GM19463 (cell line): ENCODE results near the gene CCDC50.

Experiments
- ATAC-seq: cut with Tn5 transposase; IDR thresholded peaks from one replicate; pipeline ENCODE4 v1.9.1; 2021; ENCODE audit warnings: mild to moderate bottlenecking, moderate library complexity; ENCODE audit not compliant: unreplicated experiment

Gene CCDC50

DNA sequence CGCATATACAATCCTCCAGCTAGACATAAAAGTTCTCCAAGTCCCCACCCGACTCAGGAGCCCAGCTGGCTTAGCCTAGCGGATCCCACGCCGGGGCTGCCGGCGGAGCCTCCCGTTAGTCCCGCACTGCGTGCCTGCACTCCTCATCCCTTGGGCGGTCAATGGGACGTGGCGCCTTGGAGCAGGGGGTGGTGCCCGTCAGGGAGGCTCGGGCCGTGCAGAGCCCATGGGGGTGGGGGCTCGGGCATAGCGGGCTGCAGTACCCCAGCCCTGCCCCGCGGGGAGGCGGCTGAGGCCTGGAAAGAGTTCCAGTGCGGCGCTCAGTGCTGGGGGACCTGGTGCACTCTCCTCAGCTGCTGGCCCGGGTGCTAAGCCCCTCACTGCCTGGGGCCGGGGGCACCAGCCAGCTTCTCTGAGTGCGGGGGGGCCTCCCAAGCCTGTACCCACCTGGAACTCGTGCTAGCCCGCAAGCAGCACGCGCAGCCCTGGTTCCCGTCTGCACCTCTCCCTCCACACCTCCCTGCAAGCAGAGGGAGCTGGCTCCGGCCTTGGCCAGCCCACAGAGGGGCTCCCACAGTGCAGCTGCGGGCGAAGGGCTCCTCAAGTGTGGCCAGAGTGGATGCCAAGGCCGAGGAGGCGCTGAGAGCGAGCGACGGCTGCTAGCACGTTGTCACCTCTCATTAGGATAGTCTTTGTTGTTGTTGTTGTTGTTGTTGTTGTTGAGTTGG lies 12.2 kb upstream of the CCDC50 start:
- ATAC-seq: no peak

DNA sequence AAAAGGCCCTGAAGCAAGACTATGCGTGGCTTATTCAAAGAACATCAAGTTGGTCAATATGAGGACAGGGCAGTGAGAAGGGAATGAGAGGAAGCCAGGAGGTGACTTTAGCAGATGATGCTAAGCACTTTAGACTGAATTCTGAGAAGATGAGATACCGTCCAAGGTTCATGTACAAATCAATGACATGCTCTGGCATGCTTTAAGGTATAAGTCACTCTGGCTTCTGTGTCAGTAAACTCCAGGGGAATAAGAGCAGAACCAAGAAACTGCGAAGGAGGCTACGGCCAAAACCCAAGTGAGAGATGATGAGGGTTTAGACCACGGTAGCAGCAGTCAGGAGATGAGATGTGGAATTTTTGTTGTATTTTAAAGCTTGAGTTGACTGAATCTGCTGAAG lies 8.9 kb upstream of the CCDC50 start:
- ATAC-seq: no peak

DNA sequence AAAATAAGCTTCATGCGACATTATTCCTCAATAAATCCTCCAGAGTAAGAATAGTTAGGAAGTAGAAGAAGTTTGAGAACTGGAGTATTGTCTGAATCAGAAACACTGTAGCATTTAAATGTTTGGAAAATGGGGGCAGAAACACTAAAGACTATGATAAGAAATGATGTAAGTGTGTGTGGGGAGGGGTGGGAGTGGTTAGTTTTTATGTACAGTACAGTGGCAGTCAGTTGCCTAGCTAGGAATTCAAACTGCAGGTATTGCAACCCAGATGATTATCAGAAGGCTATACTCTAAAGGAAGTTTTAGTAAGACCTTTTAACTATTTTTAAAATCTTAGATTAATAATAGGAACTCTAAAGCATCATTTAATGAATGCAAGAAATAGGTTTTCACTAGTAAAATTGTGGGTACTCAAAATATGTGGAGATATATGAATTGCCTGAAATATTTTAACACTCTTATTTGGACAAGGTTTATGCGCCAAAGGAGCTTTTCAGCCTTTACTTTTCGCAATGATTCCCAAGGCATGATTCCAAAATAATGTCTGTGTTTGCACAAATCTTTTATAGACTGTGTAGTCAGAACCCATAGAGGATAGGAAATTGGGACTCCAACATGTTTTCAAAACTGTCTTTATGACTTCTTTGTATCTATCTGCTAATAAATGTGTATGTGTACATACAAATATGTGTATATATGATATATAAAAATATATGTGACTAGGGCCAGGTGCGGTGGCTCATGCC lies 8.0 kb upstream of the CCDC50 start:
- no peak for ATAC-seq

DNA sequence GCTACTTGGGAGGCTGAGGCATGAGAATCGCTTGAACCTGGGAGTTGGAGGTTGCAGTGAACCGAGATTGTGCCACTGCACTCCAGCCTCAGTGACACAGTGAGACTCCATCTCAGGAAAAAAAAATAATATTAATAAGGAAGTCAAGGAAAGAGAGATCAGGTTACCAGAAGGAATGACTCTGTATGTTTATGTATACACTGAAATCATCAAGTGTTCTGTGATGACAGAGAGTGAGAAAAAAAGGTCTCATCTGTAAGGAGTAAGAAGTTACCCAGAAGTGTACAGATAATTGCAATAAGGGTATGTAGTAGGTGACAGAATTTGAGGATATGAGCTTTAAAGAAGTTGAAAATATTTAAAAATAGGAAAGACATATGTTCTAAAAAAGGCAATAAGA lies 4.3 kb upstream of the CCDC50 start:
- no peak for ATAC-seq

DNA sequence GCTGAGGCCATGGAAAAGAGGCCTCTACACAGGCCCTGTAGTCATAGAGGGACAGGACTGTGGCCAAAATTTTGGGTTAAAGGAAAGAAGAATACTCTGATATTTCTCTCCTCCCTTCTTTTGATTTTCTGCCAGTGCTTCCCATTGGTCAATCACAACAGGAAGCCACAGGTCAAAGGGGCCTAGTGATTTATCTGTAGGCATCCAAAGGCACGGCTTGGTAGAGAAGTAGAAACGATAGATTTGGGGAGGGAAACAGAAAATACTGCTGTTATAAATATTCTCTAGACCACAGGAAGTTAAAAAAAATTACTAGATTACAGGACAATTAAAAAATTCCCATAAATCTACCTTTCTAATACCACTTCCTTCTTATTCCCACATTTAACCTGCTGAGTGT lies 1.7 kb upstream of the CCDC50 start:
- no peak for ATAC-seq

DNA sequence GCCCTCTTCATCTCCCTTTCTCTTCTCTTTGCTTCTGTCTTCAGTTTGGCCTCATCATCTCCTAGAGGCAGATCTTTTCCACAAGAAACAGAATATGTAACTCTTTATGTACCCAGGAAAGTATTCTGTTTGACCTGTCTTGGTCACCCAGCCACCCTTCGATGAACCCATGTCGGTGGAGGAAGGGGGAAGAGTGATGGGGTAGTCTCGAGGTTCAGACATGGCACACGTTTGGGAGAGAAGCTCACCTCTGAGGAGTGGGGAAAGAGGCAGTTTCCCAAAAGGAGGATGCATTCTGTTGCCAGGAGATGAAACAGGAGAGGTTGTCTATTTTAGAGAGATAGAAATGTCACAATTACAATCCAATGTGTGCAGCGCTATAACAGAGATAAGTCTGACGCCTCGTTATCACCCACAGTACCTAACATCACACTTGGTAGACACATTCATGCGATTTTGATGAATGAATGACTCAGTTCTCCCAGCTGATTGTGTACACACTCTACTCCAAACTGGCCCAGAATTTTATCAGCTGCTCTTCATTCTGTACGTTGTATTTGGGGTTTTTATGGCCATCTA lies 722 bp upstream of the CCDC50 start:
- ATAC-seq: no peak

DNA sequence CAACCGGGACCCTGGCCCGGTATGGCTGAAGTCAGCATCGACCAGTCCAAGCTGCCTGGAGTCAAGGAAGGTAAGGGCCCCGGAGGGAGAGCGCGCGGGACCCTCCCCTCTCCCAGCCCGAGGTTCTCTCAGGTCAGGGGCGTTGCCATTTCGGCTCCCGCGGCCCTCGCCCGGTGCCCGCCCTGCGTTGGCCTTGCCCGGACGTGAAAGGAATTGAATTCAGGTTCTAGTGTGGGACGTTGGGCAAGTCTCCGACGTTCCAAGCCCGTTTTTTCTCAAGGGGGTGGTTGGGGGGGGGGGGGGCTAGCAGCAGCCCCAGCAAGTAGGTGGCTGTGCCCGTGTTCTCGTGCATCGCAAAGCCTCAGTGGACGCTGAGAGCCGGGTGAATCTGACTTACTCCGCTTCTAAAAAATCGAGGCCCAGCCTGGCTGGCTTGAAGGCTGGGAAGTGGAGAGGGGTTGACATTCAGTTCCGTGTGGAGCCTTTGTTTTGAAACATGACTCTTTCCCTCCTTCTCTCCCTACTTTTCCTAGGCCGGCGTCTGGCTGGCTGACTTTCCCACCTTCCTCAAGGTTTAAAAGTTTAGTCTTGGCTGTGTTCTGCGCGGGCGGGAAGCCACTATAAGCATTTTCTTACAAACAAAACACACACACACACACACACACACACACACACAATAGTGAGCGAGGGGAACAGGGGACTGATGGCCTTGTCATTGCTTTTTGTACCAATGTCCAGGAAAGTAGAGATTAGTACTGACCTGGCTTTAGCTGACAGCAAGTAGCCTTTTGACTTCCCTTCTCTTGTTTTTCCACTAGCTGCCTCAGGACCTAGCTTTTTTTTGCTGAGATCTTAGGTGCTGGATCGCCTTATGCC lies 698 bp downstream of the CCDC50 start, which contains the start of gene UTS2B:
UTS2B (minus strand) TSS at position 873 of the 876 bp plus-strand sequence. CDS start 48,337 bp downstream, outside the sequence.
- ATAC-seq: peak; percentile 18

DNA sequence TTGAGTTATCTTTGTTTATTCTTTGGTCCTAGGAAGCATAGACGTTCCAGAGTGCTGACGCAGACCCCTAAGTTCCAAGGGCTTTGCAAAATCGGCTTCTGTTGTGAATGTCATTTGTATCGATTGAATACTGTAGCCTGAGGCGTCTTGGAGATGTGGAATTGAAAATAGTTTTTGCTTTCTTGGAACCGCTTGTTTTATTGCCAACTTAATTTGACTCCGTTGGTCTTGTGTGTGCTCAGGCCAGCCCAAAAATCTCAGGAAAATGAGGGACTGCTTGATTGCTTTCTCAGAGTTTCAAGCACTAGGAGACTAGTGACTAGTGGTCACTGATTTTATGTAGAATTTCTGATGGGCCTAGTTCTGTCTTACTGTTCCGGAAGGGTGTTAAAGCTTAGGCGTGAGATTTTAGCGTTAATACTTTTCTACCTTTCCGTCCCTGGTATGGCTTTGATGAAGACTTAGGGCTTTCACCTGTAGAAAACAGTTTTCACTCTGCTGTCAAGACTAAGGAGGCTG lies 1.4 kb downstream of the CCDC50 start:
- ATAC-seq: no peak

DNA sequence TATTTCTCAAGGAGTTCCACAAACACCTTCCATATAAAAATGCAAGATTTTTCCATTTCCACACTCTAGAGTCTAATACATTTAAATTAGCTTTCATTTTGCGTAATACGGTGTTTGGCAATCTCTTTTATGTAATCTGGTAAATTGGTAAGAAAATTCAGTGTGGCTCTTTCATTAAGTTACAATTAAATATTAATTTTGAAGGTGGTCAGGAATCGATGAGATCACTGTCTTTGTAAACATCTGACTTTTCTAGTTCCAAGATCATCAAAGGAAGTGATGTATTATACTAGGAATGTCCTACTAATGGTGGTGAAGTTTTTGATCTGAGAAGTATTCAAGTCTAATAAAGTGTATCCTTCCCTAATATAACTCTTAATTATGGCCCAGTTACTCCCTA lies 2.2 kb downstream of the CCDC50 start:
- ATAC-seq: no peak

DNA sequence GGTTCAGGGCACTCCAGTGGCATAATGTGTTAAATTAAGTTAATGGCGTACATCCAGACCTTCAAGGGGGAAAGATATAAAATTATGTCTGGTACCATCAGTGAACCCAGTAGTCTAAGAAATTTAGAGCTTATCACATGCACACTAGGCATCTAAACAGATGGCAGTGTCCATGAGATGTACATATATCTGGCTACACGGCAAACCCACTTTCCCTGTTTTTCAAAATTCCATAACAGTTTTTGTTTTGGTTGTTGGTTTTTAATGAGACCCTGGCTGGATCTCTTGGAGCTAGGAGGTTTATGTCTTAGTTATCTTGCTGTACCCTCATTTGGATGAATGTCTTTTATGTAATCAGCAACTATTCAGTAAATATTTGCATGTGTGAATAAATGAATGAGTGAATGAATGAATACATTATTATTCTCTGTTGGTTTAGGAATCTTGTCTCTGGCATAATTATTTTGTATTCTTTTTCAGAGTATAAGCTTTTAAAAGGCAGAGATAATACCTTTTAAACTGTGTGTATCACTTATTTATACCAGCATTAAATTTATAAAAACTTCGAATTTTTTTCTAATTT lies 4.2 kb downstream of the CCDC50 start:
- no peak for ATAC-seq

DNA sequence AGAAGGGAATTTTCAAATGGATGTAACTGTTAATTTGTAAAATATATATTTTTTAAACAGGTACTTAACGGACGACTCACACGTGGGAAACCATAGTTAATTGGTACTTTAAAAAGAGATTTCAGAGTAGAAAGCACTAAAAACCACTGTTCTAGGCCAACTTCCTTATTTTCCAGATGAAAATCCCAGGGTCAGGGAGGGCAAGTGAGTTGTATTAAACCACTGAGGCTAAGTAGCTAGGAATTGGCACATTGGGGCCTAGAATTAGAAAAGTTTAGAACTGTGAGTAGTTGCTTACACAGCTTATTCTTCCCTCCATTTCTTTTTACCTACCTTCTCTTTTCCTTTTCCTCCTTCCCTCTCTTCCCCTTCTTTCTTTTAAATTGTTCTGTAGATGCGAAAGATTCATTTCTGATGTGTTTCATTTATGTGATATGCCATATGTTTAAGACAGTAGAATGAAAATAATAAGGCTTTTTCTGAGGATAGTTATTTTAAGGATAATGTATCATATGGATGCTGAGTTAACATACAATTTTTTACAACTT lies 5.2 kb downstream of the CCDC50 start:
- no peak for ATAC-seq

DNA sequence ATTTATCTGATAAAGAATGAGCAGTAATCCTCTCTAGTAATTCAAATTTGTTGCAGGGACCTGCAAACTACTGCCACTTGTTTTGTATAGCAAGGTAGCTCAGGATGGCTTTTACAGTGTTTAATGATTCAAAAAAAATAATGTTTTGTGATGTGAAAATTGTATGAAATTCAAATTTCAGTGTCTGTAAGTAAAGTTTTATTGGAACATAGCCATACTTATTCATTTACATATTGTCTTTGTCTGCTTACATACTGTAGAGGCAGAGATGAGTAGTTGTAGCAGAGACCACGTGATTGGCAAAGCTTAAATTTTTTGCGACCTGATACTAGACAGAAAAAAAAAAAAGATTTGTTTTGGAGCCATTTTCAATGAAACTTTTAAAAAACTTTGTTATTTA lies 7.6 kb downstream of the CCDC50 start:
- ATAC-seq: no peak

DNA sequence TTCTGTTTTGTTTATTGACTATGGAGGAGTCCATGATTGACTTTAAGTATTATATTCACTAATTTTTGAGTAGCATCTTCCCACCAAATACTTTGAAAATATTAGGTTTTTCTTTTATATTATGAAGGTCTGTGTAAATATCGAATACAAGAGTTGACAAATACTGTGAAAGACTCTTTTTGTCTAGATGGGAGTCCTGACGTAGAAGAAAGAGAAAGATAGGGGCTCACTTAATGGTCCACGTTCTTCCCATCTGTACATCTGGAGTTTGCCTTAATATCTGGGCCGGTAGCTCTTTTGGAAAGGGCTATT lies 8.9 kb downstream of the CCDC50 start:
- ATAC-seq: no peak

DNA sequence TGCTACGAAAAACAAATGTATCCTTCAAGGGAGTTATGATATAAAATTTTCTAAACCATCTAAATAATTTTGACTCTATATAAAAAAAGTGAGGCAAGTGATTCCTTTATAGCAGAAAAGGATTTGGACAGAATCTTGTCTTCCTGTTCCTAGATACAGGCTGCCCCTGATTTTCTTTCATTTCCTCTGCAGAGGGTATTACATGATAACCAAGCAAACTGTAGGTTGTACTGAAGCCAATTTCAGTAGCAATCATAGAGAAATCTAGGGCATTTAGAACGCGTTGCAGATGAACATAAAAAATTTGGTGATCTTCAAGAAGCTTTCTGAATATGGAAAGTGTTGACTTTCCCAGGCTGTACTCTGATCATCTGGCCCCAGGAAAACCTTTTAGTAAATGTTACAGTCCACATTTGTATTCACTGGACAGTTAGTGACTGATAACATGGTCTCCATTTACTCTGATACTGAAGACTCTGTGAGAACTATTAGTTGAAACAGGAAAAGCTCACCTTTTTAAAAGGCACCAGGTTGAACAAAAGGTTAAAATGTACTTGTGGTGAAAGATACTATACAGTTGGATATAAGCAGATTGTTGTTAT lies 10.2 kb downstream of the CCDC50 start:
- ATAC-seq: no peak

DNA sequence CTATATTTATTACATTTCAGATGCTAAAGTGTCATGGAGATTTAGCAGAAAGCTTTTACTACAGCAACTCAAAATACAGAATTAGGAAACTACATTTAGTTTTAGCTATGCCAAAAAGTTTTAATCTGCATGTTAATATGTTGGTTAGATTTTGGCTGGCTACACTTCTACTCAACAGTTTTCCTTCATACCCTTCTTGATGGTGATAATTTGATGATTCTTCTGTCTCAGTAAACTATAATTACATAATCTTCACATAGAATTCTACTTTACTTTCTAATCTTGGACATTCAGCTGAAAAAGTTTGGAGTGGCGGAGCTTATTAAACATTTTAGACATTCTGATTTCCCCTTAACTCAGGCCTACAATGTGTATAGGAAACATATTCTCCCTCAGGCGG lies 11.2 kb downstream of the CCDC50 start:
- no peak for ATAC-seq

DNA sequence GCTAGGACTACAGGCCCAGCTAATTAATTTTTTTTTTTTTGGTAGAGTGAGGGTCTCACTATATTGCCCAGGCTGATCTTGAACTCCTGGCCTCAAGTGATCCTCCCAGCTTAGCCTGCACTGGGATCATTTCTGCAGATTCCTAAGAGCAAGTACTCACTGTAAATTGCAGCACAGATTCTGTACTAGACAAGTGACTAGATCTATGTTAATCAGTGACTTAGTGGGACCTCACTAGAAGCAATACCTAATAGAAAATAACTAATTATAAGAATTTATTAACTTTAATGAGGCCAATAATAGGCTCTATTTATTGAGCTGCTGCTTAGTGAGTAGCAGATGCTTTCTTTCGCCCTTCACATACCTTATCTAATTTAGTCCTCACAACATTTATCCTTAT lies 11.8 kb downstream of the CCDC50 start:
- ATAC-seq: peak; percentile 42

DNA sequence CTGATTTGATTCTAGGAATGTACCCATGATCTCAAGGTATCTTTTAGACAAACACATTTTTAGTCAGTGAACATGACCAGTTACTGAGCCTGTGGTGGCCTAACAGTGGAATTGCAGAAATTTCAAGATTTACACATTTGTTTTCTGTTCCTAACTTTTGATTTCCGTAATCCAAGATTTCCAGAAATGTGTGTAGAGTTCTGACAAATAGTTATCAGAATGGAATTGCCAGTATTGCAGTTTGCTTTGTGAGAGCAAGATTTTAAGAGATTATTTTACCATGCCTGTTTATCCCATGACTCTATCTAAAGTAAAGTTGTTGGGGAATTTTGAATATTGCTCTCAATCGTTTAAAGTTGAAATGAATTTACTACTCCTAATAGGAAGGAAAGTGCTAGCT lies 12.8 kb downstream of the CCDC50 start:
- no peak for ATAC-seq

DNA sequence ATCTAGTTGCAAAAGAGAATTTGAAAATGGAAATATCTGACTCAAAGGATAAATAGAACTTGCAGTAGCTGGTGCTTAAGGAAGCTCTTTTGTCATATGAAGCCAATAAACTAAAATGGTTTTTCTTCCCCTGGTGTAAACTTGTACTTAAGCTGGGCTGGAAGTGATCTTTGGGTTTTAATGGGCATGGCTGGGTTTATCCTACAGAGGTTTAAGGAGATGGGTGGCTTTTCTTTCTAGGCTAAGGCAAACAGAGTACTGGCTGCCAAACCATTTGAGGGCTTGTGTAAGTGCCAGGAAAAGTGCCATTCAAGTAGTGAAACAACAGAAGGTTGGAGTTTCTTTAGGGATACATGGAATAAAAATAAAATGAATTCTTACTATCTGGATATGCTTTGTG lies 13.2 kb downstream of the CCDC50 start:
- no peak for ATAC-seq

DNA sequence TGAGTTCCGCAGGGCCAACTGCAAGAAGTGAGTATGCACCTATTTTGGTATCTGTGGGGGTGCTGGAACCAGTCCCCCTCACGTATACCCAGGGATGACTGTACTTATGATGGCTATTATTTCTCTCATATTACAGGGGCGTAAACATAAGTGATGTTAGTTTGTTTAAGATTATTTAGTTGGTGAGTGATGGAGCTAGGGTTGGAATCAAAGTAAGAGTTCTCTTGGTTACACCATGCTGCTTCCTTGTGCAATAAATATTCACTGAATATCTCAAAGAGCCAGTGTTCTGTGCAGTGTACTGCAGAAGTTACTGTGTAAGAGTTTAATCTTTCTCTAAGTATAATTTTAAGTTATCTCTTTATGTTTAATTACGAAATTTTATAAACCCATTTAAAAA lies 13.9 kb downstream of the CCDC50 start:
- no peak for ATAC-seq

DNA sequence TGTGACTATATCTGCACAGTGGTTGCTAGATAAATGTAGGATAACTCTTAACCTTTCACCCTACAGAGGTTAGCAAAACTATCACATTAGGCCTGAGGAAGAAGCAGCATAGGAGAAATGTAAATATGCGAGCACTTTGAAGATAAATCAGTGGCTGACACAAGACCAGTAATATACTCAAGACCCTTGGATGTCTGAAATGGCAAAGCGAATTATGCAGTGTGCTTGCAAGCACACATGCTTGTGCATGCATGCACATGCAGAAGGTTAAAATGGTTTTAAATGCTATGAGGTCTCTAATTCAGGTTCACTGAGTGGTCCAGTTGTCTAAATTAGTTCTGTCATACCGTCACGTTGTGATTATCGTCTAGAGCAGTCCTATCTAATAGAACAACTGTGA lies 14.7 kb downstream of the CCDC50 start:
- ATAC-seq: no peak
